HG02981 (cell line): Measurements from ENCODE around the gene ZEB2.

Source experiments
- ATAC-seq: cut with Tn5 transposase; IDR thresholded peaks from one replicate; pipeline ENCODE4 v1.9.1; 2021; ENCODE audit warnings: mild to moderate bottlenecking, moderate library complexity; ENCODE audit not compliant: unreplicated experiment

The ZEB2 gene

DNA sequence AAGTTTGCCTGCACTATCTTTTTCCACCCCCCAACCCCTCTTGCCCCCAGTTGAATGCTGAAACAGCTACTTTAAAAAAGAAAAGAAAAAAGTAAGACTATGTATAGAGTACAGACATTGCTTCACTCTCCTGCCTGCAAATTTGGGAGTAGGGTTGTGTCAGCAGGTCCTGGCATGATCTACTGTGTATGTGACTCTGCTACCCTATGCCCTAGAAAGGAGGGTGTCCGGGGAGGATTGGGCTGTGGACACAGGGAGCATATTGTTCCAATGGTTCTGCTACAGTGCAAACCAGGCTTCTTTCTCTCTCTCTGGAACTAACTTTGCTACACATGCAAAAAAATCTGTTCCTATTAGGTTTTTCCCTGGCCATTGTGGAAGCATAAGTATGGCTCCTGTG lies 9.9 kb upstream of the ZEB2 start:
- no peak for ATAC-seq

DNA sequence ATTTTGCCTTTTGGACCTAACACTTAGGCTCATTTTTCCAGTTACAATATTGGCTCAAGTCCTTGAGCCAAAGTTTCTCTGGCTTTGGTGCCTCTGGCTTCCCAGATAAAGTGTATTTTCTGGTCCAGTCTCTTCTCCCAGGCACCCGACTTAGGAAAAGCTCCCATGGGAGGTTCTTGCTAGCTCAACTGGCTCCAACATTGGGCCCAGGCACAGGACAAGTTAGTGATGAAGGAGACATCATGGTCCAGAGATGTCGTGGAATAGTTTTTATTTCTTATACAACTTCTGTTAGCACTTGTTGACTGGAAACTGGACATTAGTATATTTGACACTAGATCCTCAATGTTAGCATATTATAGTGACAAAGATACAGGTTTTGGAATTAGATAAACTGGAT lies 8.2 kb upstream of the ZEB2 start:
- no peak for ATAC-seq

- no peak for ATAC-seq
These were observed 6.9 kb upstream of the ZEB2 start for GRCh38 chr2:144526831-144527230.

DNA sequence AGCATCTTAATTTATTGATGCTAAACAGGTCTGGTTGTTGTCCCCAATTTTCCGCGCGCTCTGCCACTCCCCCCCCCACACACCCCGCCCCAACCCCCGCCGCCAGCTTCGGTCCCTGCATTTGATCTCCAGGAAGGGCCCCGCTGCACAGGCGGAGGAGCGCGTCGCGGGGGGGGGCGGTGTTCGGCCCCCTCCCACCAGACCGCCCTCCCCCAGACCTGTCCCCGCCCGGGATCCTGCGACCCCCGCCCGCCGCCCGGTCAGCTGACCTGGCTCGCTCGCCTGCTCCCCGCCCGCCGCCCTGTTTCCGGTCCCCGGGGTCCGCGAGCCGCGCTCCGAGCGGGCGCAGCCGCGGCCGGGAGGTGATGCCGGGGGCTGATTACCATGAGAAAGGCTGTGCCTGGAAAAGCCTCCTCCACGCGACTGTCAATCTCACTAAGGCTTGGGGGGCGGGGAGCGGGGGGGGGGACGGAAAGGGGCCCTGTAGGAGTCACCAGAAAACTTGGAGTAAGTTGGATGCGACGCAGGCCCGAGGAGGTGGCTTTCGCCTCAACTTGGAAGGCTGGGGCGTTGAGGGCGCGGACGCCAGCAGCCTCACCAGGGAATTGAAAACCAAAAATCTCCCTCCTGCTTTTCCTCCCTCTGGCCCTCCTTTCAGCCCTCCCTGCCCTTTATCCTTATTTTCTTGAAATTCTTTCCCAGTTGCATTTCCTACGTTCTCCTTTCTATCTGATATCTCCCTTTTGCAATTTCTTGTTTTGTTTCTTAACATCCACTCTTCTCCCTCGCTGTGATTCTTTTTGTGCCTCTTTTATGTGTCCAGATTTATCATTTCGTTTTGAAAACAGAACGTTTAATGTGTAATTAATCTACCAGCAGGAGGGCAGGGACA lies 4.4 kb upstream of the ZEB2 start:
- ATAC-seq = no peak

DNA sequence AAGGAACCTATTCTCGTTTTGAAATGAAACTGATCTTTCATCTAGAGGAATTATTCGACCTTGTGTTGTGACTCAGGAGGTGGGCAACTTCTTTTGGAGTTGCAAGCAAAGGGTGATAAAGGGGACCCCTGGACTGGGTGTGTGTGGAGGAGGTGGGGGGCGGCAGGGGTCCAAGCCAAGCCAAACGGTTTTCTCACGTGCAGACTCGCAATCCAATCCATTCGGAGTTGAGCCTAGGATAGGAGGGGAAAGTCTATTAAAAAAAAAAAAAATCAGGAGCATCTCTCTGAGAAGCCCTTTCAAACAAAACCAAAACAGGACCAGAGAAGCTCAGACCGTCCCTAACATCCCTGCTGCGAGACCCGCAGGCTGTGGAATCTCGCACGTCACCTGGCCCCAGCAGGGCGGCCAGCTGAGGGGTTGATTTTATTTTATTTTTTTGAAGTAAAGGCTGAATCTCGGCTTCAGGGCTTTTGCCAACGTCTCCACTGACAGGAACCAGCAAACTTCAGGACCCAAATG lies 3.7 kb upstream of the ZEB2 start:
- ATAC-seq = no peak

DNA sequence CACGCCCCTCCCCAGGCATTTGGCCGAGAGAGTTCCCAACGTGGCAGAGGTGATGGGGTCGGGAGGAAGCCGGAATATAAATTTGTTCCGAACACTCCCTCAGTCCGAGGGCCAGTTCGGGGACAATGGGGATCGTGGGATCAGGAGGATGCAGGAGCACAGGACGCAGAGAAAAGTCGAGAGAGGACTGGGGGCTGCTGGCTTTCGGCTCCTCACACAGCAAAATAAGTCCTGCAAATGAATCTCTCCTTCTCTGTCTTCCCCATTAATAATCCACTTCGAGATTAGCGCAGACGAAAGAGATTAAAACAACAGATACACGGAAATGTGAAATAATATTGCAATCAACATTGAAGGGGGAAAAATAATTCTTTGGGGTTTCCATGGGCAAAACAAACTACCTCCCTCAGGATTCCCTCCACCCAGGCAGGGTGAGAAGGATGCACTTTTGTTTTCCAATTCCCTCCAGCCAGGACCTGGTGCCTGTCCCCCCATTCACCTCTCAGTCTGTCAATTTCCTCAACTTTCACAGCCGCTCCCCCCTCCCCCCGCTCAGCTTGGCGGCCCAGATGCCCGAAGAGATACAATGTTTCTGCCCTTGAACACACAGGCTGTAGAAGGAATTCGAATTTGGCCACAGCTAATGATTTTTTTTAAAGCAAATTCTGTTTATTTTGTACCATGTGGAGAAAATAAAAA lies 3.1 kb upstream of the ZEB2 start:
- no peak for ATAC-seq

- ATAC-seq = no peak
These were observed 2.4 kb upstream of the ZEB2 start for GRCh38 chr2:144522176-144522896.

- no peak for ATAC-seq
These were observed 1.8 kb upstream of the ZEB2 start for GRCh38 chr2:144521686-144522085.

DNA sequence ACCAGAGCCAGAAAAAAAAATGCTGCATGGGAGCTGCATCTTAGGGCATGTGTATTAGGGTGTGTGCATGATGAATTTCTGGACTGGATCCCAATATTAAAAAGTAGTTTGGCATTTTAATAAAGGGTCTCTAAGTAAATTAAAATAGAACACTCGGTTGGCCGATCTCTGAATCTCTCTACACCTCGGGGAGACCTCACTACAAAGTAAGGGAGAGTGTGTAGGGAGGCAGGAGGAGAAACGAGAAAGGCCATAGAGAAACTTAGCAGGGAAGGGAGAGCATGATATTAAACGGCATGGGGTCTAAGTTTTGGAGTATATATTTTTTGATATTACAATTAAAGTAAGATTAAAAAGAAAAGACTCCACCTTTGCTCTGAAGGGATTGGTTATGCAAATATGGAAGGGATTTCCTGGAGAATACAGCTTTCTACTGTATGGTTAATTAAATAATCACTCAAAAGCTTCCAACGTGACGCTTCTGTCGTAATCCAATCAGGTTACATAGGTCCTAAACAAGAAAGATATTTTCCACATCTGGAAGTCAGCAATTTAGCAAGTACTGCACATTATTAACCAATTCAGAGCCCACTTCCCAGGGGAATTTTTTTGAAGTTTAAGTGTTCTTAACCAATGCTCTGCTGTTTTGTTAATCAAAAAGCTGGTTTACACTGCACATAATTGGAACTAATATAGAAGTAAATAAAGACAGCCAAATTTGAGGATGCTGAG lies 1.0 kb upstream of the ZEB2 start:
- ATAC-seq = no peak

- no peak for ATAC-seq
These were observed 354 bp downstream of the ZEB2 start for GRCh38 chr2:144519597-144519933.

DNA sequence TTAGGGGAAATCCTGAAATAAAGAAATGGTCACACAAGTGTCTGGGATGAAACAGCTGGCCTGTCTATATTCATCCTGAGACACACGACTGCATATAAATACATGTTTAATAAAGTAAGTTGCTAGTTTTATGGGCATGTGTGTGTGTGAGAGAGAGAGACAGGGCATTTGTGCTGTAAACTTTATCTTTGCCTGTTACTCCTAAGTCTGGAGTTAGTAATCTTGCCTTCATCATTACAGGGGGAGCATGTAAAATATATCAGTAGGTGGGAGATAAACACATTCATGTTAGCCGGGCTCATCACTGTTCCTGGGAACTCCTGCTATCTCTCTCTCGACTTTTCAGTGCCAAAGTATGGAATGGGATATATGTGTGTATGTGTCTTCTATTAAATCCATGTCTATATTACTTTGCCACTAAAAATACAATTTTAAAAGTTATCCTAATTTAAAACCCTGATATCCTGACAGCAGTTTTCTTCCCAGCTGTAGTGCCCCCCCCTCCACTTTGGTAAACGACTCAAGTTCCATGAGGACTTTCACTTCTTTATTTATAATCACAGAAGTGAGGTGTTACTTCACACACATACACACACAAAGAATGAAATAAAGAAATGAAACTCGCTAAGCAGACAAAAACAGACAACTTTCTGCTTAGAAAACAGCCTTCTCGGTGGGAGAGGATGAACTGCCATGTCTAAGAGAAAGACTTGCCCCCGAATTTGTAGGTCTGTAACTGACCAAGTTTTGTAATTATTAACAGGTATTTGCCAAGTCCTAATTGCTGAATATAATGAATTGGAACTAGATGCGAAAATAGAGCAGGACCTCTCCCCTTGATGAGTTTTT lies 947 bp downstream of the ZEB2 start:
- peak; percentile 43 for ATAC-seq

DNA sequence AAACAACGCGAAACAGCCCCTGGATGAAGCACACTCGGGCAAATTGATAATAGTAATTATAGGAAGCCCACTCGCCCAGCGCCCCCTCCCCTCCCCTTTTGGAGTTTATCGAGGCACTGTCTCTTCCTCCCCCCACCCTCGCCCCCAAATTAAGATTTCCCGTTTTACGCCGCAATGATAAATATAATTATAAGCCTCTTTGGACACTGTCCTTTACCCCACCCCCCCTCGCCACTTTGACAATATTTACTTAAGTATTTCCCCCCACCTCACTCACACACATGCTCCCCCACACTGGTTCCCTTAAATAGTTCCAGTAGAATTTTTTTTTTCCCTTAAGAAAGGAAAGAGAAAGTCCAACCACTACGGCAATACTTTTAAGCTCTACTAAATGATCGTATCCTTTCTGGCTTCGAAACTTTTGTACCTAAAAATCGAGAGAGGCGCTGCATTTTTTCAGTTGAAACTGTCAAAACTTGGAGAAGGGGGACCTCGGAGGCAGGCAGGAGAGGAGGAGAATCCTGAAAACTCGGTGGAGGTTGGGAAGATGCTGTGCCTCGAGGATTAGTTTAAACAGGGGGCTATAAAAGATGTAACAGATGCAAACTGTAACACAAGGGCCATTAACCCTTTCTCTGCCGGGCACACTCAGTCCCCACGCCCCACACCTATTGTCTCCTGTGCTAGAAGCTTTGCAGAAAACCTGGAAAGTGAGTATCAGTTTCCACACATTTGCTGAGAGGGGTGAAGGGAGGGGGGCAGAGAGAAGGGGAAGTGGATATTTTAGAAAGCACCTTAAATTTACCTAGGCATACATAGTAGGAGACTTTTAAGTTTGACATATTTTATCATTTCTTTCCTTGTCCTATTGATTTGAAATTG lies 1.8 kb downstream of the ZEB2 start:
- ATAC-seq = no peak

DNA sequence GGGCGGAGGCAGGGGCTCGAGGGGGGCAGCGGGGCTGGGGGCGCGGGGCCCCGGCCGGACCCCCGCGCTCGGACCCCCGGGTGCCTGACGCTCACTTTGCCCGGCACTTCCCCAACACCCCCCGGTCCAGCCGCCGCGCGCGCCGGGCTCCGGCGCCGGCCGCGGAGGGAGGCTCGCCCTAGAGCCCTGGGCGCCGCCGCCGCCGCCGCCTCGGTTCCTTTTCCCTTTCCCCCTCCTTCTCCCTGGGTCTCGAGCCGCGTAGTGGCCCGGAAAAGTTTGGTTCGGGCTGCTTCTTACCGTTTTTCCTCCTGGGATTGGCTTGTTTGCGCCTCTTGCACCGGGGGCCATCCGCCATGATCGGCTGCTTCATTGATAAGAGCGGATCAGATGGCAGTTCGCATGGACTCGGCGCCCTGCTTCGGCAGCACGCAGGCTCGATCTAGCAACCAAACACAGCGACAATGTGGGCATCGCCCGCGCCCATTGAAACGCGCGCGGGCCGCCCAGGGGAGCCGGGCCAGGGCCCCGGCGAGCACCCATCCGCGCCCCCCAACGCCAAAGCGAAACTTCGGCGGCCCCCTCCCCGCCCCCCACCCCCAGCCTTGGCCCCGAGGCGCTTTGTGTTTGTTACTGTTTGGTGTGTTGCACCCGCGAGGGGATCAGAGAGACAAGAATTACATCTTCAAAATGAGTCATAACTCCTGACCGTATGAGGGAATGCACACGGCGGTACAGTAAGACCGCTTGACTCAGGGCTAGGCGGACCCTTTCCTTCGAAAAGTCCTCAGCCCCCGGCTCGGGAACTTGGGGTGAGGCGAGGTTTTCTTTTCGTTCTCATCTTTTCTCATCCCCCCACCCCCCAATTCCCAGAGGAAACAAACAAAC lies 2.7 kb downstream of the ZEB2 start:
- ATAC-seq = peak; percentile 59

GRCh38 chr2:144516411-144516980 lies 3.4 kb downstream of the ZEB2 start:
- peak; percentile 13 for ATAC-seq

DNA sequence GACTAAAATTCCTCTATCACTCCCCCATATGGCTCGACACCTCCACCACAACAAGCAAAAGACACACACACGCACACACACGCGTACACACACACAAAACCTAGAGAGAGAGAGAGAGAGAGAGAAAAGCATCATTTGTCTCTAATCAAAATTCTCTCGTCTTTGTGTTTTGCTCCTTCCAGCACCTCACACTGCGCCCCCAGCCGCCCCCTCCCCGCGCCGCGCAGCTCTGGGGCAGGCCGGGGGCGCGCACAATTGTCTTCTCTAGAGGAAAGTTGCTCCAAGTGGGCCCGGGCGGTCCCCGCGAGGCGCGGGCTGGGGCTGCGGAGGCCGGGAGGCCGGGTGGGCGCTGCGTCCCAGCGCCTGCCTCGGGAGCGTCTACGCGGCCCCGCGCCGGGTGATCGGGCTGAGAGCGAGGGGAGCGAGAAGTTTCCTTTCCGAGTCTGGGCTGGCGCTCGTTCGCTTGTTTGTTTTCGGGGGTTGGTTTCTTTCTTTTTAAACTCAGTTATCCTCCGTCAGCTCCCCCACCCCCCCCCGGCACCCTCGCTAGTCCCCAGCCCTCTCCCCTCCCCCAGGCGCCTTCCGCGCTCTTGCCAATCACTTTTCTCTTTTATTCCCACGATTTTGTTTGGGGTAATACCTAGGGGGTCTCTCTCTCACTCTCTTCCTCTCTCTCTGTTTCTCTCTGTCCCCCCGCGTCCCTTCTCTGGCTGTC lies 4.1 kb downstream of the ZEB2 start:
- no peak for ATAC-seq

GRCh38 chr2:144515099-144515695 lies 4.7 kb downstream of the ZEB2 start:
- ATAC-seq = no peak
